ENCODE data around the gene ANKS6.
"Not testable (repeated sequence)": the region's sequence is repeated elsewhere in the genome, so short reads cannot be mapped to it uniquely, and the experiment has no call there.

The ANKS6 gene

DNA sequence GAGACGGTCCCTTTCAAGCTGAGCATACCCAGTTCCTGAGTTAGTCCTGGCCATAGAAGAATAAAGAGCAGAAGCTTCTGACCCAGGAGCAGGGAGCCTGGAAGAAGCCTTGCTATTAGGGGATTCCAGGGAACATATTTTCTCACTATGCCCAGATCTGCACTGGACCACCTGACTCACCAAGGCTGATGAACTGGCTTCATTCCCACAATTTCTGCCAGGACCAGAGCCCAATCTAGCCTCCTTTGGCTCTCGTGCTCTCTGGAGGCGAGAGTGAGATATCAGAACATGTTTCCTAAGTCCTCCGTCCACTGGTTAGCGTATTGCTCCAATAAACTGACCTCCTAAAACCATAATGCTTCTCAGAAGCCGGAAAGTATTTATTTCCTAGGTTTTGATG is 97.5 kb downstream of the ANKS6 start:
- no peaks in the 10 kb centered on the region for H3K79me2 ChIP-seq (ENCODE audit: control insufficient read depth, insufficient read depth, low read length, unreplicated experiment)
- no peak overlapping the region for H2AFZ ChIP-seq (ENCODE audit: low read length, unreplicated experiment)
- H3K27me3 ChIP-seq (ENCODE audit: insufficient read depth, low read length) = peaks cover 28% of the 10 kb centered on the region

DNA sequence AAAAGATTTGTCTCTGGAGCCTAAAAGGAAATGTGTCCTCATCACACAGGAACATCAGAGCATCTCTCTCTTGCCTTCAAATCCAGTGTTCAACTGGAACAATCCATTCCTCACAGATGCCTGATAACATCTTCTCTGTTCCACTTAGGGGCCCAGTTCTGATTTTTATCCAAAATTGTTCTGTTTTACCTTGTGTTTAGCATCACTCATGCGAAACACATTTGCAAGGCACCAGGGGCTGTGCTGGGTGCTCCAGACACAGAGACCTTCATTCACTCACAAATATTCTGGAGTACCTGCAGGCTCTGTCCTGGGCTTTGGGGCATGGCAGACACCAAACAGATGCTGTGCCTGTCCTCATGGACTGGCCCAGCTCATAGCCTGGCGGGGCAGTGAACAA is 101.4 kb downstream of the ANKS6 start:
- Histone ChIP-seq H3K79me2 (ENCODE audit: control insufficient read depth, insufficient read depth, low read length, unreplicated experiment) (no peaks in the 10 kb centered on the region), H3K4me3 (ENCODE audit: low read depth, low read length) (no peak overlapping the region), H3K27ac (ENCODE audit: low read depth, low read length) (no peak overlapping the region), H3K27me3 (ENCODE audit: insufficient read depth, low read length) (peaks cover 9% of the 10 kb centered on the region), H2AFZ (ENCODE audit: low read length, unreplicated experiment) (no peak overlapping the region), H3K4me1 (ENCODE audit: control insufficient read depth, insufficient read depth, low read length, unreplicated experiment) (no peaks in the 10 kb centered on the region), H3K36me3 (ENCODE audit: insufficient read depth, low read length) (no peaks in the 10 kb centered on the region)

More for the DNA sequence above, 97.5 kb downstream of the ANKS6 start:
- Histone ChIP-seq H3K4me1 (ENCODE audit: control insufficient read depth, insufficient read depth, low read length, unreplicated experiment) (no peaks in the 10 kb centered on the region), H3K4me3 (ENCODE audit: low read depth, low read length) (no peak overlapping the region), H3K36me3 (ENCODE audit: insufficient read depth, low read length) (no peaks in the 10 kb centered on the region), H3K27ac (ENCODE audit: low read depth, low read length) (no peak overlapping the region)

DNA sequence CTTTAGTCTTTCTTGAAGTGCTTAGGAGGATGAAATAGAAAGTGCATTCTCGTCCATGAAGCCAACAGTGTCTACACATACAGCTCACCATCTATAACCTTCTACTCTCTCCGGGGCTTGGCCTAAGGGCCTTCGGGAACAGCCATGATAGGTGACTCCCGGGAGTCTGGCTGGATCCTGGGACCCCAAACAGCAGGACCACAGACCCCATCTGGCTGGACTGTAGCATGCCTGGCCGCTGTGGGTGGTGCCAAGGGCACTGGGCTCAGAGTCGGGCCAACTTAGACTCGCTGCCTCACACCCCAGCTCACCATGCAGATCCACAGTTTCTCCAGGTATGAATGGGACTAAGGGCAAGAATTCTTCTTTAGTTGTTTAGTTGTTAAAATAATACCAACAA is 104.0 kb downstream of the ANKS6 start:
- Histone ChIP-seq H3K4me3 (ENCODE audit: low read depth, low read length) (no peak overlapping the region), H3K36me3 (ENCODE audit: insufficient read depth, low read length) (no peaks in the 10 kb centered on the region), H2AFZ (ENCODE audit: low read length, unreplicated experiment) (no peak overlapping the region), H3K4me1 (ENCODE audit: control insufficient read depth, insufficient read depth, low read length, unreplicated experiment) (no peaks in the 10 kb centered on the region), H3K27me3 (ENCODE audit: insufficient read depth, low read length) (0 out of 2 replicates have a peak, but pooled peaks cover 3% of the 10 kb centered on the region), H3K27ac (ENCODE audit: low read depth, low read length) (no peak overlapping the region), H3K79me2 (ENCODE audit: control insufficient read depth, insufficient read depth, low read length, unreplicated experiment) (no peaks in the 10 kb centered on the region)

DNA sequence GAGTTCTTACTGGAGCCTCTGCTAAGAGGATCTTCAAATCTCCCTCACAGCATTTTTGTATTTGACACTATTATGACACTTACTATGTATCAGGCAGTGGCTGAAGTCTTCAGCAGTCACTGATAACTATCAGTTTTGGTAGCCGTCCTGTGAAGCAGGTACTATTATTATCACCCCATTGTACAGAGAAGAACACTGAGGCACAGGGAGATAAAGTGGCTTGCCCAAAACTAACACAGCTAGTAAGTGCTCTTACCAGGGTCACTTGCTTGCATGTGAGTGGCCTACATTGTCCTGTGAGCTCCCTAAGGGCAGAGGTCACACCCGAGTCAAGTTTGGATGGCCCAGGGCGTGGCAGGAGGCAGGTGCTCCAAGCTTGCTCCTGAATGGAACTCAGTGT is 104.5 kb downstream of the ANKS6 start:
- no peak overlapping the region for H3K27ac ChIP-seq (ENCODE audit: low read depth, low read length)
- no peak overlapping the region for H2AFZ ChIP-seq (ENCODE audit: low read length, unreplicated experiment)
- H3K27me3 ChIP-seq (ENCODE audit: insufficient read depth, low read length) = 0 out of 2 replicates have a peak, but pooled peaks cover 3% of the 10 kb centered on the region
- H3K4me3 ChIP-seq (ENCODE audit: low read depth, low read length) = no peak overlapping the region
- H3K36me3 ChIP-seq (ENCODE audit: insufficient read depth, low read length) = no peaks in the 10 kb centered on the region
- H3K4me1 ChIP-seq (ENCODE audit: control insufficient read depth, insufficient read depth, low read length, unreplicated experiment) = no peaks in the 10 kb centered on the region
- H3K79me2 ChIP-seq (ENCODE audit: control insufficient read depth, insufficient read depth, low read length, unreplicated experiment) = no peaks in the 10 kb centered on the region

DNA sequence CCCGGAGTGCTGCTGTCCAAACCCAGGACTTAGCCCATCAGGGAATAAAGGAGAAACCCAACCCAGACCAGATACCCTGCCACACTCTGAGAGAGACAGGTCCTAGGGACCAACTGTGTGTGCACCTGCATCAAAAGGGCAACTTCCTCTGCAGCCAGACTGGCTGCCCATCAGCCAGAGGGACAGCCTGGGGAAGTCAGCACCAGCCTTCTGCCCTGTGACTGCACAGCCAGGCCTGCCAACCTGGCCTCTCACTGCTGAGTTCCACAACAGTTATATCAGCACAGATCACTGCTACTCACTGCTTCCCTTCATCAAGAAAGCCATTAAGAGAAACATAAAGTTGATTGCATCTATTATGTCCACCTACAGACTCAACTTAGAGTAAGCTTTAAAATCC is 105.7 kb downstream of the ANKS6 start:
- H3K4me3 ChIP-seq (ENCODE audit: low read depth, low read length) = no peak overlapping the region
- H3K4me1 ChIP-seq (ENCODE audit: control insufficient read depth, insufficient read depth, low read length, unreplicated experiment) = no peaks in the 10 kb centered on the region
- no peaks in the 10 kb centered on the region for H3K27me3 ChIP-seq (ENCODE audit: insufficient read depth, low read length)
- no peak overlapping the region for H3K27ac ChIP-seq (ENCODE audit: low read depth, low read length)
- no peaks in the 10 kb centered on the region for H3K36me3 ChIP-seq (ENCODE audit: insufficient read depth, low read length)
- no peaks in the 10 kb centered on the region for H3K79me2 ChIP-seq (ENCODE audit: control insufficient read depth, insufficient read depth, low read length, unreplicated experiment)
- H2AFZ ChIP-seq (ENCODE audit: low read length, unreplicated experiment) = no peak overlapping the region

DNA sequence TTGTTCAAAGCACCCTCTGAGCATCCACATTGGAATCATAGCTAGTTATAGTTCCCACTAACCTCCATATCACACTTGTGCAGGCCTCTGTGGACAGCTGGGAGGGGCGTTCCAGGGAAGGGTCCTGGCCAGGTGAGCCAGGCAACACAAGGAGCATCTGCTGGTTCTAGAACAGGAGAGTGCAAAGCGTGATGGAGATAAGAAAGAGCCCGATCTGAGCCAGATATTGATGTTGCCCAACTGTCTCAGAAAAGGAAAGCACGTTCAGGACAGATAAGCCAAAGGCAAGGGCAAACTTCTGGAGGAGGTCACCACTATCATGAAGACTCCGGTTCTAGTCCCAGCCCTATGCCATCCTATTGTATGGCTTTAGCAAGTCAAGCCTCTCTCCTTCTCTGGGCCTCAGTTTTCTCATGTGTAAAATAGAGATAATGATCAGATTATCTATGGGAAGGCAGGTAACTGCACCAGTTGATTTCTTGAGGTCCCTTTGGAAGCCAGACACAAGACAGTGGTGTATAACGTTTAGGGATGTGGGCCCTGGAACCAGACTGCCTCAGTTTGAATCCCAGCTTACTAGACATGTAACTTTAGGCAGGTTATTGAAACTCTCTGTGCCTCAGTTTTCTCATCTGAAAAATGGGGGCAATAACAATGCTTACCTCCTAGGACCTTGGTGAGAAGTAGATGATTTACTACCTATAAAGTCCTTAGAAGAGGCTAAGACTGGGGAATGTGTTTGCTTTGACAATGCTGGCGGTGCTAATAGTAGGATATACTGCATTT is 107.5 kb downstream of the ANKS6 start:
- Histone ChIP-seq H3K4me1 (ENCODE audit: control insufficient read depth, insufficient read depth, low read length, unreplicated experiment) (peaks cover 4% of the 10 kb centered on the region), H3K27me3 (ENCODE audit: insufficient read depth, low read length) (no peaks in the 10 kb centered on the region), H3K36me3 (ENCODE audit: insufficient read depth, low read length) (no peaks in the 10 kb centered on the region), H3K27ac (ENCODE audit: low read depth, low read length) (no peak overlapping the region), H2AFZ (ENCODE audit: low read length, unreplicated experiment) (no peak overlapping the region), H3K79me2 (ENCODE audit: control insufficient read depth, insufficient read depth, low read length, unreplicated experiment) (no peaks in the 10 kb centered on the region), H3K4me3 (ENCODE audit: low read depth, low read length) (no peak overlapping the region)

DNA sequence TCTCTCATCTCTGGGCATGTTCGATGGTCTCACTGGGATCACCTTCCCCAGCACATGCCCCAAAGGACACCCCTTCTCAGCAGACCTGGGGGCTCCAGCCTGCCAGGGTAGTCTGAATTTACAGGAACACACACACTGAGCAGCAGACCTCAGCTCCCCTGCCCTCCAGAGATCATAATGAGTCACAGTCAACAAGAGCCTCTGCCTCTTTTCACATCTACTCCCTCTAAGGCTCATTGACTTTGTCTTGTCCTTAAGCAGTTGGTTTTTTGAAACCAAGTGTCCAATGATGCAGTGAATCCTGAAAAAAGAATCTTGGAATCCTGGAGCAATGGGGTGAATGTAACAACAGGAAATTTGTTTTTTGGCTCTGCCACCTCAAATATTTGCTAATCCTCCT is 108.4 kb downstream of the ANKS6 start:
- Histone ChIP-seq H3K27me3 (ENCODE audit: insufficient read depth, low read length) (no peaks in the 10 kb centered on the region), H3K4me3 (ENCODE audit: low read depth, low read length) (no peak overlapping the region), H3K79me2 (ENCODE audit: control insufficient read depth, insufficient read depth, low read length, unreplicated experiment) (no peaks in the 10 kb centered on the region), H2AFZ (ENCODE audit: low read length, unreplicated experiment) (no peak overlapping the region), H3K4me1 (ENCODE audit: control insufficient read depth, insufficient read depth, low read length, unreplicated experiment) (peaks cover 4% of the 10 kb centered on the region), H3K27ac (ENCODE audit: low read depth, low read length) (no peak overlapping the region), H3K36me3 (ENCODE audit: insufficient read depth, low read length) (no peaks in the 10 kb centered on the region)

DNA sequence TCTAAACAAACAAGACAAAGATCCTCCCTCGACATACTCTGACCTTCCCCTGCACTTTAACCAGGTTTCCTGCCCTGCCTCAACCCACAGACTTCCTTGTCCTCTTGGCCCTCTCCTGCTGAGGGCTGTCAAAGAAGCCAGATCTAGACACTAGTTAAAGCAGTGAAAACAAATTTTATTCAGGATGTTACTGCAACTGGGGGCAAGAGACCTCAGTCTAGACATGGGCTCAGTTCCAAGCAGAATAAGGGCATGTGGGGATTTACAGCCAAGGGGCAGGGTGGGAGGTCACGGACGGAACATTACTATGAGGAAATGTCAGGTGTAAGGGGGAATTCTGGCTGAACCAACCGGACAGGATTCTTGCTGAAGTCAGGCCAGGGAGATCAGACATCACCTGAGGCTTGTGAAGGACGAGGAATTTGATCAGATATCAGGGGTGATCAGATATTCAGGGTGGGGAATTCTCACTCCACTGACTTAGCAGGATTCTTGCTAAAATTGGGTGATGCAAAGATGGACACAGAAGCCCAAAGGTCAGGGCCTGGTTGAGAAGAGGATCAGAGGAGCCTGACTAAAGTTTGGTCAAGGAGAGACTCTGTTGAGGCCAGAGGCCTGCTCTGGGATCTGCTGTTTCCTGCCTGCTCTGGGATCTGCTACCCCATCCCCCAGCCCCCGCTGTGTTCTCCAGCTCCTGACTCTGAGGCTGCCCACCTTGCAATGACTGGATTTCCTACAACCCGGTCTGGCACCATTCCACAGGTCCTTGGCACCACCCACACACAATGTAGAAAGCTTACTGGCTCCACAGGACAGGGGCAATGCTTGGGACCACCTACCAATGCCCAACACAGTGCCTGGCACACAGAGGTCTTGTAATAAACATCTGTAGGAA is 109.1 kb downstream of the ANKS6 start:
- H2AFZ ChIP-seq (ENCODE audit: low read length, unreplicated experiment) = no peak overlapping the region
- H3K4me1 ChIP-seq (ENCODE audit: control insufficient read depth, insufficient read depth, low read length, unreplicated experiment) = peaks cover 4% of the 10 kb centered on the region
- no peaks in the 10 kb centered on the region for H3K36me3 ChIP-seq (ENCODE audit: insufficient read depth, low read length)
- H3K27me3 ChIP-seq (ENCODE audit: insufficient read depth, low read length) = no peaks in the 10 kb centered on the region
- no peaks in the 10 kb centered on the region for H3K79me2 ChIP-seq (ENCODE audit: control insufficient read depth, insufficient read depth, low read length, unreplicated experiment)
- no peak overlapping the region for H3K4me3 ChIP-seq (ENCODE audit: low read depth, low read length)
- no peak overlapping the region for H3K27ac ChIP-seq (ENCODE audit: low read depth, low read length)

DNA sequence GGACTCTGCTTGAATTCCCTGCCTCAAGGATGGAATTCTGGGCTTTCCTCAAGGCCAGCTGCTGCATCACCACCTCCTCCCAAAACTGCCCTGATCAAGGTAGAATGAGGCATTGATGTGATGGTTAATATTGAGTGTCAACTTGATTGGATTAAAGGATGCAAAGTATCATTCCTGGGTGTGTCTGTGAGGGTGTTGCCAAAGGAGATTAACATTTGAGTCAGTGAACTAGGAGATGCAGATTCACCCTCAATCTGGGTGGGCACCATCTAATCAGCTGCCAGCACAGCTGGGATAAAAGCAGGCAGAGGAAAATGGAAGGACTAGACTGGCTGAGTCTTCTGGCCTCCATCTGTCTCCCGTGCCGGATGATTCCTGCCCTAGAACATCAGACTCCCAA is 111.5 kb downstream of the ANKS6 start:
- H3K4me3 ChIP-seq (ENCODE audit: low read depth, low read length); H2AFZ ChIP-seq (ENCODE audit: low read length, unreplicated experiment); H3K27ac ChIP-seq (ENCODE audit: low read depth, low read length); H3K79me2 ChIP-seq (ENCODE audit: control insufficient read depth, insufficient read depth, low read length, unreplicated experiment); H3K27me3 ChIP-seq (ENCODE audit: insufficient read depth, low read length); H3K36me3 ChIP-seq (ENCODE audit: insufficient read depth, low read length); H3K4me1 ChIP-seq (ENCODE audit: control insufficient read depth, insufficient read depth, low read length, unreplicated experiment): not testable (repeated sequence)

Measured in ACC112 (cell line).